Measurements from ENCODE around the gene PTPRM. TPM values are rescaled to one million over a fixed set of nuclear protein-coding genes. Genes with fewer than 3 reads are reported as not detected.

PTPRM gene
- total RNA-seq, 1 experiment from 2014 or later = 6.2 TPM

- no peak overlapping the region for H2BK120ac ChIP-seq (ENCODE audit: low read depth, low read length, poor library complexity, severe bottlenecking)
- no CpG with 5 or more reads among the region's 3 CpGs for WGBS (ENCODE audit: extremely low coverage, insufficient read length, low lambda C conversion rate)
- H2BK5ac ChIP-seq (ENCODE audit: insufficient read length, low read length) = no peak overlapping the region
- TF ChIP-seq CTCF (conservative IDR thresholded peaks at IDR 0.05) = no peak
- no peak overlapping the region for H2AK5ac ChIP-seq (ENCODE audit: insufficient read length, low read length)
- no peak overlapping the region for H3K56ac ChIP-seq (ENCODE audit: insufficient read length, low read depth, low read length)
- no peaks in the 10 kb centered on the region for H3K23me2 ChIP-seq (ENCODE audit: insufficient read length, low read depth, low read length, poor library complexity, severe bottlenecking)
- no peak overlapping the region for H2BK12ac ChIP-seq (ENCODE audit: insufficient read length, low read depth, low read length)
- H3K4me1 Mint-ChIP-seq = peaks cover 2 to 10% of the 10 kb centered on the region in 2 experiments; a peak in 2 of 4 replicates
- H4K5ac ChIP-seq (ENCODE audit: insufficient read length, low read depth, low read length) = no peak overlapping the region
- H3K79me1 ChIP-seq (ENCODE audit: insufficient read depth, low read depth, low read length, poor library complexity, severe bottlenecking) = no peaks in the 10 kb centered on the region
- H3K4me3 Mint-ChIP-seq = no peak overlapping the region
- no peaks in the 10 kb centered on the region for H3K27me3 ChIP-seq (ENCODE audit: insufficient read depth, low read length)
- no peak overlapping the region for H3T11ph ChIP-seq (ENCODE audit: low read length)
- no peaks in the 10 kb centered on the region for H3K27me3 Mint-ChIP-seq (ENCODE audit: low read depth)
- no peak overlapping the region for H4K8ac ChIP-seq (replicated peaks; ENCODE audit: insufficient read length, low read depth, low read length)
- no peak overlapping the region for H3K14ac ChIP-seq (ENCODE audit: insufficient read depth, low read length)
- H2BK15ac ChIP-seq (ENCODE audit: low read depth, low read length) = no peak overlapping the region
- H3K27ac Mint-ChIP-seq = no peak overlapping the region
- H3K79me2 ChIP-seq (ENCODE audit: insufficient read depth, low read length) = no peaks in the 10 kb centered on the region
- H3K9ac ChIP-seq (ENCODE audit: extremely low read depth, insufficient read length, low read length) = no peak overlapping the region
- H3K9me3 ChIP-seq (ENCODE audit: control insufficient read depth, low read depth, low read length) = peaks cover 5% of the 10 kb centered on the region
- no peaks in the 10 kb centered on the region for H4K20me1 ChIP-seq (ENCODE audit: control insufficient read depth, insufficient read depth, insufficient read length)
- DNase-seq = no peak
- peaks cover 19 to 25% of the 10 kb centered on the region in 2 experiments for H3K9me3 Mint-ChIP-seq
- no peak overlapping the region for H3K4me2 ChIP-seq (ENCODE audit: insufficient read depth, insufficient read length, low read length)
- no peak overlapping the region for H4K91ac ChIP-seq (ENCODE audit: insufficient read length, low read depth, low read length)
- no peak overlapping the region for H3K27ac ChIP-seq (ENCODE audit: insufficient read length, low read depth, low read length)
- no peak overlapping the region for H3K23ac ChIP-seq (ENCODE audit: insufficient read length, low read depth, low read length)
- H2AFZ ChIP-seq (ENCODE audit: low read length) = no peak overlapping the region
- H2BK20ac ChIP-seq (ENCODE audit: low read depth, low read length, poor library complexity, severe bottlenecking) = no peak overlapping the region
- no peak overlapping the region for H3K18ac ChIP-seq (ENCODE audit: insufficient read length, low read depth, low read length)
- H3K4ac ChIP-seq (ENCODE audit: low read depth, low read length) = no peak overlapping the region
- H3K36me3 Mint-ChIP-seq (ENCODE audit: insufficient read depth in 1 of 3, low read depth in 3 of 3) = peaks cover 11 to 24% (median 11%) of the 10 kb centered on the region in 3 experiments
- no peaks in the 10 kb centered on the region for H3K4me1 ChIP-seq (ENCODE audit: insufficient read depth, low read length)
These were observed 842.0 kb downstream of the PTPRM start for GRCh38 chr18:8409151-8409550.
